ENCODE data around the gene MYPOP. TPM values are rescaled to one million over a fixed set of nuclear protein-coding genes. Genes with fewer than 3 reads are reported as not detected.

Gene MYPOP
- total and polyA plus RNA-seq, 10 of the 15 experiments (the other 5 are each of a cell fraction or from before 2014, with no cell fraction given), result 0.47 to 9.4 (median 1.4) TPM

- TF ChIP-seq E2F8 (IDR thresholded peaks at IDR 0.05; ENCODE audit: low read depth, partially characterized antibody) (no peak), SMAD5 (IDR thresholded peaks at IDR 0.05; ENCODE audit: low read depth) (no peak), HCFC1 (IDR thresholded peaks at IDR 0.05; ENCODE audit: low read length) (no peak), DPF2 (IDR thresholded peaks at IDR 0.05) (peak; percentile 58), BCL3 (IDR thresholded peaks at IDR 0.05; ENCODE audit: borderline replicate concordance, insufficient read depth, low read depth, low read length, poor library complexity, severe bottlenecking) (no peak), RELB (IDR thresholded peaks at IDR 0.05; ENCODE audit: low read depth) (no peak), PAX8 (IDR thresholded peaks at IDR 0.05) (no peak), SP1 (IDR thresholded peaks at IDR 0.05; ENCODE audit: low read depth, low read length) (no peak), SPI1 (IDR thresholded peaks at IDR 0.05; ENCODE audit: borderline replicate concordance, insufficient read depth, low read depth, low read length) (no peak), ATF7 (IDR thresholded peaks at IDR 0.05; ENCODE audit: low read depth) (no peak), NFXL1 (IDR thresholded peaks at IDR 0.05; ENCODE audit: borderline replicate concordance) (no peak), CUX1 (IDR thresholded peaks at IDR 0.05; ENCODE audit: insufficient replicate concordance, low read depth, low read length) (no peak), USF1 (IDR thresholded peaks at IDR 0.05; ENCODE audit: borderline replicate concordance, extremely low read length, insufficient read depth, low read depth, low read length) (no peak), PAX5 (IDR thresholded peaks at IDR 0.05; ENCODE audit: borderline replicate concordance, low read depth, low read length) (no peak), FOS (IDR thresholded peaks at IDR 0.05; ENCODE audit: borderline replicate concordance, extremely low read depth, insufficient read length) (no peak), IRF3 (IDR thresholded peaks at IDR 0.05) (no peak), MEF2A (IDR thresholded peaks at IDR 0.05; ENCODE audit: insufficient read depth, low read depth, low read length) (no peak)
Observed at GRCh38 chr19:45901432-45901911, 941 bp downstream of the MYPOP start (continued).

Measured in GM12878 (cell line).